Caki2 (cell line): Measurements from ENCODE around the gene CBFA2T3. TPM values are rescaled to one million over a fixed set of nuclear protein-coding genes. Genes with fewer than 3 reads are reported as not detected.

ENCODE experiments used
- DNase-seq: peaks from one replicate; pipeline ENCODE4 v3.0.0-alpha.2; 2015; ENCODE audit warnings: low read depth
- in situ Hi-C: cut with HindIII; loops from 2 replicates; pipeline ENCODE4 v1.10.0; 2016; ENCODE audit warnings: low sequenced_read_pairs, low pct_unique_long_range_greater_than_20kb, mixed read lengths
- total RNA-seq: library from RNA; depleted of rRNA; stranded (reverse); fragments of >200 nt; shearing (Covaris generic); gene quantifications from 2 replicates; pipeline ENCODE4 v1.2.3, GENCODE V29; 2014; ENCODE audit warnings: low replicate concordance

Gene CBFA2T3
- total RNA-seq, 1 experiment from 2014 or later = 0.27 TPM

DNA sequence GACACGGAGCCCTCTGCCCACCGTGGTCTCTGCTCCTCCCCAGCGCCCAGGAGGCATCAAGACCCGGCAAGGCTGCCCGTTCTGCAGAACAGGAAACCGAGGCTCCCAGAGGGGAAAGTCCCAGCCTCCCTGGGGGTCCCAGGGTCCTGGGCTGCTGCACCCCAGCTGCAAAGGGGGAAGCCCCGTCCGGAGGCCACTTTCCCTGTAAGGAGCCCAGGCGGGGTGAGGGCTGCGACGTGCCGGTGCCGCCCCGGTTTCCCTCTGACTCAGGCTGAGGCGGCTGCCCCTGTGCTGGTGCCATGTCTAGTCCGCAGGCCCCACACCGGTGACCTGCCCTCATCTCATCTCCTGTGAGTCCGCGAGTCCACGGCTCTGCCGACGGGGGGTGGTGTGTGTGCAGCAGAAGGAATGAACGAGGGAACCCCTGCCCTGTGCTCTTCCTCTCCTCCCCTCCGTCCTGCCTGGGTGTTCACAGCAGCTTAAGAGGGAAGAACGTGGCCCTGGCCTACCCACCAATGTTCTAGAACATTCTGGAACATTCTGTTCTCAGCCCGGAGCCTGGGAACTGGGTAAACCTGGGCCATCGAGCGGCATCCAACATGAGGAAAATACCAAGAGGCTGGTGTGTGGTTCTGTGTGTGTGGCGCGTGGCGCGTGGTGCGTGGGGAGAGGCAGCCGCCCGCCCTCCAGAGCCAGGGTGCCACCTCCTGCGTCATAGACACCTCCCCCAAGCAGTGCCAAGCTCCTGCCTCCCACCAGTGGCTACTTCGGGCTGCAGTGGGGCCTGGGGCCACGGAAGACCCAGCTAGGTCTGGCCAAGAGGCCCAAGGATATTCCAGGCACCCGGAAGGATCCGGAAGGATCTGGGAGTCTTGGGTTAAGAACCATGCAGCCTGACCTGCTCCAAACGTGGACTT is 7.0 kb upstream of the CBFA2T3 start:
- DNase-seq = no peak
- in situ Hi-C loops = no loop called here

DNA sequence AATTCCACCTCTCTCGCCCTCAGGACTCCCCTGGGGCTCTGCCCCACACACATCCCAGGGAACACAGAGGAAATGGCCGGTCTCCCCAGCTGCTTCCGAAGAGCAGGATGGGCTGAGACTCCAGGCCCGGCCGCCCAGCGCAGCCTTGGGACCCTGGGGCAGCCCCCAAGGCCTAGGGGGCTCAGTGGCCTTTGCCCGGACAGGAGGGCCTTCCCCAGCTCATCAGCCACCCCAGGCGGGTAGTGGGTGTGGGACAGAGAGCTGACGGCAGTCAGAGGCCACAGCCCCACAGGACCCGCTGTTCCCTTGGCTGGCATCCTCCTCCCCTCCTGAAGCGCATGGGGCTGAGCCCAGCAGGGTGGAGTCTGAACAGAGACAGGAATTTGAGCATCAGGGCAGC is 6.2 kb upstream of the CBFA2T3 start:
- in situ Hi-C loops = no loop called here
- DNase-seq = no peak

DNA sequence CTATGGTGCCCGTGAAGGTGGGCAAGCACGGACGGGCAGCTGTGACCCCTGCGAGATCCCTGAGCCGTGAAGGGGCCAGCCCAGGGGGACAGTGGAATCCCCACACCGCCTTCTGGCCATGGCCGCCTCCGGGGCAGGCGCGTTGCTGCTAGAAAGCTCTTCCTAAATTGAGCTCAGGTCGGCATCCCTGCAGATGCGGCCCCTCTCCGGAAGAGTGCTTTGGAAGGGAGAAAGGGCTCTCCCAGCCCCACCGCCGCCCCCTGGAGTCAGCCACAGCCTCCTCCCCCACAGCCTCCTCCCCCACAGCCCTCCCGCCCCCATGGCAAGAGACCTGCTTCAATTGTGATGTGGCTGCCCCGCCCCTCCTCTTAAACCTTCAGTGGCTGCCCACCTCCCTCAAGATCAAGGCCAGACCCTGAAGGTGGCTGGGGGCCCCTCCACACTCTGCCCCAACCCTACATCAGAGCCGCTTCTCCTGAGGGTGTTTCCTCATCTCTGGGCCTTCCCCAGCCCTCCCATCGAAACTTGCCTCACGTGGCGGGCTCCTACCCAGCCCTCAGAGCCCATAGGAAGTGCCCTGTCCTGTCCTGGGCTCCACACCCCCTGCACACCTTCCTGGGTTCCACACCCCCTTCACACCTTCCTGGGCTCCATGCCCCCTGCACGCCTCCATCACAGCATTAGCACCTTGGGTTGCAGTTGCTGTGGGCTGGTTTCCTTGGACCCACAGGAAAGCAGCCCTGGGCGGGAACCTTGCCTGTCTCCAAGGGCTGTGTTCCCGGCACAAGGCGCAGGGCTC is 5.5 kb upstream of the CBFA2T3 start:
- DNase-seq = no peak
- in situ Hi-C loops = no loop called here

DNA sequence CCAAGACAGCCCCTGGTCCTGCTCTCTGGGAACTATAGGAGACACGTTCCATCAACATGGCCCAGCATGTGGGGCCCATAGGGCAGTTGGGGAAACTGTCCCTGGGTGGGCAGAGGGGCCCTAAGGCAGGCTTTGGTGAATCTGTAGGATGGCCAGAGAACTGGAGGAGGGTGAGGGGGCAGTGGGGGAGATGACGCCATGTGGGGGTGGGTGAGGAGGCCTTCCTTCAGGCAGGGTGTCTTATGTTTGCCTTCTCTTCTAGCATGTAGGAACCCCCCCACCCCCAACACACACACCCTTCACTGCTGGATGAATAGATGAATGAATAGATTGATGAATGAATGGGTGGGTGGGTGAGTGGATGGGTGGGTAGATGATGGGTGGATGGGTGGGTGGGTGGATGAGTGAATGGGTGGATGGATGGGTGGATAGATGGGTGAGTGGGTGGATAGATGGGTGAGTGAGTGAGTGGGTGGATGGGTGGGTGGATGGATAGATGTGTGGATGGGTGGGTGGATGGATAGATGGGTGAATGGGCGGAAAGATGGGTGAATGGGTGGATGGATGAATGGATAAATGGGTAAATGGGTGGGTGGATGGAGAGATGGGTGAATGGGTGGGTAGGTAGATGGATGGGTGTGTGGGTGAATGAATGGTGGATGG is 2.5 kb upstream of the CBFA2T3 start:
- in situ Hi-C loops = no loop called here
- DNase-seq = no peak

DNA sequence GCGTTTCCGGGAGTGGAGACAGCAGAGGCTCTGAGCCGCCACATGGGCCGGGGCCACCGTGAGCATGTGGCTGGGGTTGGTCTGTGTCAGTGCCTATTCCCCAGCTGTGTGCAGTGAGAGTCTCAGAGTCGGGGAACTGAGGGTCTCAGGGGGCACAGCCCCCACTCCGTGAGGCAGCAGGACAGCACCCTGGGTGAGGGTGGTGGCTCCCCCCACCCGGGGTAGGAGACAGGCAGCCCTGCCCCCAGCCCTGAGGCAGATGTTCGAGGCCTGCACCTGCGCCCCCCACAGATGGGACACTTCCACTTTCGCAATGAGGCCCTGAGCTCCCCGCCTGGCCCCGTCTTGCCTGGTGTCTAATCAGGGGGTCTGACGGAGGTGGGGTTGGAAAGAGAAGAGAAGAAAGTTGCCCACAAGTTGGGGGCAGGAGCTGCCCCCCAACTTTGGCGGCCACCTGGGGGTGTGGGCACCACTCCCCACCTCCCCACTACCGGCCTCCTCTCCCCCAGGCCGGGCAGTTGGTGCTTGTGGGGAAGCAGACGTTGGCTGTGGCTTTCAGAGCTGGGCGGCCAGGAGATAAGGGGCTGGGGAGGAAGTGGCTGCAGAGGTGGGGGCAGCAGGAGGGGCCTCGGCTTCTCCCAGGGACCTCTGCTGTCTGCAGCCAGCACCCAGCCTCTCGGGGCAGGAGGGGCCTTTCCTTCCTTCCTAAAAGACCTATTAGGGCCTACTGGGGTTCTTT is 1.8 kb upstream of the CBFA2T3 start:
- DNase-seq = no peak
- in situ Hi-C loops = no loop called here

DNA sequence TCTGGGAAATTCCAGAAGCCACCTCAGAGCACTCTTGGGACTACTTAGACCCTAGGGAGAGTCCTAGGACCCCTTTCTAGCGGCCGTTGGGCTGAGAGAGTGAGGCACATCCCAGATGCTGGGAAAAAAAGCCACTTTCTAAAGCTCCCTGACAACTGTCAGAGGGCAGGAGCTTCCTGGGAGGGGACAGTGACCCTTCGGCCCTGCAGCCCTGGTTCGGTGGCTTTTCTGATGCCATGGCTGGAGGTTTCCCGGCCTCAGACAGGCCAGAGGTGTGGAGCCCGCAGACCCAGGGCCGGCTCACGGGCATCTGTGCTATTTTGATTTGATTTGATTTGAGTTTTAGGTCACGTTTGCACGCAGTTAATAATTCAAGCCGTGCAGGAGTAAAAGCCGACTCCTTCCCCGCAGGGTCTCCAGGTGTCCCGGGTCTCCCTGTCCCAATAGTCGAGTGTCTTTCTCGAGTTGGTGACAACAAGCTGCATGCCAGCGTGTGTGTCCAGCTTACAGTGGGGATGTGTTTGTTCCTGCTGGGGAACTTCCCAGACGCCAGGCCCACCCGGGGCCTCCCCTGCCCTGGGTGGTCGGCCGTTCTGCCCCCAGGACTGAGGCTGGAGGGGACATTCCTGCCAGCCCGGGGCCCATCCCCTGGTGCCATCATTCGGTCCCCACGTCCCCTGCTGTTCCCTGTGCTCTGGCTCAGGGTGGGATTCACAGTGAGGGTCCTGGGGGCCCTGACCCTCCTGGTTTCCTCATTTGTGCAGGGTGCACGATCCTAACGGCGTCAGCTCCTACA is 1.0 kb upstream of the CBFA2T3 start:
- DNase-seq = no peak
- in situ Hi-C loops = no loop called here

DNA sequence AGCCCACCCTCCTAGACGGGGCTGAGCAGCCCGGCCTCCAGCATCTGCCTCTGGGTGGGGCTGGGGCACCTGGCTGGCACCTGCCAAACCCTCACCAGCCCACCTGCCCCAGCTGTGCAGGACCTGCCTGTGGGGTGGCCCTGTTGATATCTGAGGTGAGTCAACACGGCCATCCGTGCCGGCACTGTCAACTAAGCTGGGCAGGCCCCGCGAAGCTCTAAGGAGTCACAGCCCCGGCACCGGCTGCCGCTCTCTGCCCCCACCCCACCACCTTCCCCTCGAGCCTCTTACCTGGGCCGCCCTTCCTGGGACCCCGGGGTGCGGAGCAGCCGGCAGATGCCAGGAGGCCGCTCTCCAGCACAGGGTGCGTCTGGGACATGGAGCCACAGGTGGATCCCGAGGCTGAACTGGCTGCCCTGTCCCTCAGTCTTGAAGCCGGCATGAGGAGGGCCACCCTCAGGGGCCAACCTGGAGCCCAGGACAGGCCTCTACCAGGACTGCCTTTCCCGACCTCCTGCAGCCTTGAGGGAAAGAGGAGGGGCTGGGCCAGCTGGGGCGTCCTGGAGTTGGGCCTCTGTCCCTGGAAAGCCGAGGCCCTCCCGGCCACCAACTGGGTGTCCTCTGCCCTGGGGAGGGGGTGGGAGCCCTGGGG is 515 bp downstream of the CBFA2T3 start:
- in situ Hi-C loops = no loop called here
- no peak for DNase-seq

DNA sequence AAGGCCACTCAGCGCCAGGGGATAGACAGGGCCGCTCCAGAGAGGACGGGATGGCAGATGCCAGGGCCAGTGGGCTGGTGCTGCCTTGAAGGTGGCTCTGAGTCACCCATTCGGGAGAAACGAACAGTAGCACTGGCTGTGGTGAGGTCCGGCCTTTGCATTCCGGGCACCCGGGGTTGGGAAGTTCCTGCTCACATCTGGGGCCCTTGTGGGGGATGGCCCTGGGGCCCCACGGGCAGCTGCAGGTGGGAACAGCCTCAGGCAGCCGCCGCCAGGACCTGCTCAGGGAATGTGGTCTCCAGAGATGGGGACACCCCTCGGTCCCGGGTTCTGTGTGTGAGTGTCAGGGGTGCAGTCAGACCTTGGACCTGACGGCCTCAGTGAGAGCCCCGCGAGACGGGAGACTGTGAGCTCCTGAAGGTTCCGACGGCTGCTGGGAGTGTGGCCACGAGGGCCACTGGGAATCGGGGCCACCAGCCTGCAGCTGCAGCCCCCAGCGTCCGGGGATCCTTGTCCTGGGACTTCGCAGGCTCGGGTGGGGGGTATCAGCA is 1.4 kb downstream of the CBFA2T3 start:
- in situ Hi-C loops = no loop called here
- no peak for DNase-seq

DNA sequence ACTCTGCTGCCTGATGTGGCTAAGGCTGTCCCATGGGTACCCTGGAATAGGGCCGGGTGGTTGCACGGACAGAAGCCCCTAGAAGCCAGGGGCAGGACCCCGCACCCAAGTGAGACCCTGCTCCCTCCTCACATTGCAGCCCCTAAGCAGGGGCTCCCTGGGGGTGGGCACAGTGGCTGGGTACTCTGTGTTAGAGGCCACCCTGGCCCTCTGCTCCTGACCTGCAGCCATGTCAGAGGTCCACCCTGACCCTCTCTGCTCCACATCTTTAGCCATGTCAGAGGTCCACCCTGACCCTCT is 2.1 kb downstream of the CBFA2T3 start:
- no peak for DNase-seq
- in situ Hi-C loops = no loop called here

DNA sequence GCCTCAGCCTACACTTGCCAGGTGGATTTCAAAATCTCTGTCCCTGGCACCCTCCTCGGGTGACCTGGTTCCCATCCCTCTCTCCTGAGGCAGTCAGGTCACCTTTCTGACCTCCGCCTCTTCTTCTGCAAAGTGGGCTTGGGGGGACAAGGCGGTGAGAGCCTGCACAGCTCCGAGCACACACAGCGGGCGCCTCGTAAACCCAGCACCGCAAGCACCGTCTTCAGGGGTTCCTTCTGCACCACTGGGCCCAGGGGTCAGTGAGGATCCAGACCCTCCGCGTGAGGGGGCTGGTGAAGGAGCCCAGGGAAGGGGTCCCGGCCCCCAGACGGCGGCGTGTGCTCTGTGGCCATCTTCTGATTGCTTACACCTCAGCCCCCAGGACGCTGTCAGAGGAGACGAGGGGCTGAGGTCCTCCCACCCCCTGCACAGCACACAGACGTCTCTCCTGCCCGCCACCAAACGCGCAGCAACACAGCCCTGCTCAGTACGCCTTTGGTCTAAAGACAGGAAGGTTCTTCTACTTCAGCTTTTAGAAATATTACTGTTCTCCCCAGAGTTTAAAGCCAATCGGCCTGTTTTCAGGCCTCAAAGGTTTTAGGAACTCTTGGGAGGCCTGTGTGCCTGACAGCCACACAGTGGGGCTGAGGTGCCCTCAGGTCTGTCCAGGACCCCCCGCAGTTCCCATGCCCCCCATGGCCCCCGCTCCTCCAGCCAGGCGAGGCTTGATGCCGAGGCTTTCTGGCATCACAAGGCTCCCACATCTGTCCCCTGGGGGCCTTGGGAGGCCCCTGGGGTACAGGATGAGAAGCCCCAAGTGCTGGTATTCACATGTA is 2.7 kb downstream of the CBFA2T3 start:
- in situ Hi-C loops = no loop called here
- no peak for DNase-seq

DNA sequence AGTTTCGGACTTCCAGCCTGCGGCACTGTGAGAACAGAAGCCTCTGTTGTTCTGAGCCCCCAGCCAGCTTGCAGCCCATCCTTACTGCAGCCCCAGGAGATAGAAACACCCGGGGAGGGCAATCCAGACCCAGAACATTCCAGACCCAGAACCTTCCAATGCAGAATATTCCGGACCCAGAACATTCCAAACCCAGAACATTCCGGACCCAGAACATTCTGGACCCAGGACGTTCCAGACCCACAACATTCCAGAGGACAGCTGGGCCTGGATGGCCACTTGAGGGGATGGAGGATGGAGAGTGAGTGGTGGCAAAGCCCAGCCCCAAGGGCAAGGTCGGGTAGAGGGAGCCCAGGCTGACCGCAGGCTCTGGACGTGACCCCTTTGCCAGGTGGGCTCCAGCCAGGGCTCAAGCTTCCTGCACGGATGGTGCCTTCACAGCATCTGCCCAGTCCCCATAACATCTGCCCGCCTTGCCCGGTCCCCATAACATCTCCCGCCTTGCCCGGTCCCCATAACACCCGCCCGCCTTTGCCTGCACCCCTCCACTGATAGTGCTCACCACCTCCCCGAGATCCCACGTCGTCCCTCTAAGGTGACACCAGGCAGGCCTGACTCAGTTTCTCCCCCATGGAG is 3.5 kb downstream of the CBFA2T3 start:
- in situ Hi-C loops = no loop called here
- no peak for DNase-seq

DNA sequence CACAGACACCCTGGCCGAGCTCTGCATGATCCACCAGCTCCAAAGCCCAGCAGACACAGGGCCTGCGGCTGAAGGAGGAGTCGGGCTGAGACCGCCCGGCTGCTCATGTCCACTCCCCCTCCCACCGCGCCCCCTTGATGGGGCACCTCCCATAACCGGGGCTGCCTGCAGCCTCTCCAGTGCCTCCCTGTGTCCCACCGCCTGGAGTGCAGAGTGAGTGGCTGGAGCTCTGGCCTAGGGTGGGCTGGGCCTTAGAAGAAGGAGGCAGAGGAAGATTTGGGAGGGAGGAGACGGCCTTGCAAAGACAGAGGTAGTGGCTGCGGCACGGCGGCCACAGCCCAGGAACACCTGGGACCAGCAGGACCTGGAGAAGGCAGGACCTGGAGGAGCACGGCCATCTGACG is 4.0 kb downstream of the CBFA2T3 start:
- DNase-seq = no peak
- in situ Hi-C loops = no loop called here

DNA sequence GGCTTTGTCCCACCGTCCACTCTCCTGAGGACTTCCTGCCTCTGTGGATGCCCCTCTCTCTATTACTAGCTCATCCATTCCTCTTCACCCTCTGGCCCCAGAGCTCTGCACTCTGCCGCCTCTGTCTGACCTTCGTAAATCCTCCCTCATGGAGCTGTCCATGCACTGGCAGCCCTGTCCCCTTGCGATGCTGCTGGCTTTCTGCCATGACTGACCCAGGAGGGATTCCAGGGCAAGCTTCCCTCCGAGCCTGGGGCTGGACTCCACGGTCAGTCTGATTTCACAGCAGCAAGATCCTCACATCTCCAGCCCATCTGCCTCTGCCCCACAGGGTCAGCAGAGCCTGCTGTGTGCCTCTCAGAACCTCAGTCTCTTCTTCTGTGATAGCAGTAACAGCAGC is 4.7 kb downstream of the CBFA2T3 start:
- in situ Hi-C loops = no loop called here
- DNase-seq = no peak

DNA sequence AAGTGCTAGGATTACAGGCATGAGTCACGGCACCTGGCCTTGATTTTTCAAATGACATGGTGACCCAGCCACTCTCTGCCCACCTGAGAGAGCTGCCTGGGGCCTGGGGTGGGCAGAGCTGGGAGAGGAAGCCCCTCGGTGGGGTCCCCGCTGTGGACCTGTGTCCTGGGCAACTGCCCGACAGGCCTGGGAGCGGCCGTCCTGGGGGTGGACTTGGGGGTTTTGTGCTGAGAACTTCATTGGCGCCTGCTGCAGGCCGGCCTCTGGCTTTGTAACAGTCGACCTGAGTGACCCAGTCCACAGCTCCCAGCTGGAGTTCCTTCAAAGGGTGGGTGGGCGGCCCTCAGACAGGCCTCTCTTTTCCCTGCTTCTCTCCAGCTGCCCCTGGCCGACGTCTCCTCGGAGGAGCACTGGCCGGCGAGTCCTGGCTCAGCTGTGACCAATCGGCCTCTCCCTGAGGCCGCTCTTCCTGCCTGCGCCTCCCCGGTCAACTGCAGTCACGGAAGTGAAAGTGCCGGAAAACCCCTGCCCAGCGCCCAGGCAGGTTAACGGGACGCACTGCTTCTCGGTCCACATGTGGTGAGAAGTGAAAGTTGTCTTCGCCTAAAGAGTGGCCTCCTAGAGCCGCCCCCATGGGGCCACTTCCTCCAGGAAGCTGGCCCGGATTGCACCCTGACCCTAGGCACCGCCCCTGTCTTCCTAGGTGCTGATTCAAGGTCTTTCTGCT is 5.5 kb downstream of the CBFA2T3 start:
- in situ Hi-C loops = no loop called here
- DNase-seq = no peak

DNA sequence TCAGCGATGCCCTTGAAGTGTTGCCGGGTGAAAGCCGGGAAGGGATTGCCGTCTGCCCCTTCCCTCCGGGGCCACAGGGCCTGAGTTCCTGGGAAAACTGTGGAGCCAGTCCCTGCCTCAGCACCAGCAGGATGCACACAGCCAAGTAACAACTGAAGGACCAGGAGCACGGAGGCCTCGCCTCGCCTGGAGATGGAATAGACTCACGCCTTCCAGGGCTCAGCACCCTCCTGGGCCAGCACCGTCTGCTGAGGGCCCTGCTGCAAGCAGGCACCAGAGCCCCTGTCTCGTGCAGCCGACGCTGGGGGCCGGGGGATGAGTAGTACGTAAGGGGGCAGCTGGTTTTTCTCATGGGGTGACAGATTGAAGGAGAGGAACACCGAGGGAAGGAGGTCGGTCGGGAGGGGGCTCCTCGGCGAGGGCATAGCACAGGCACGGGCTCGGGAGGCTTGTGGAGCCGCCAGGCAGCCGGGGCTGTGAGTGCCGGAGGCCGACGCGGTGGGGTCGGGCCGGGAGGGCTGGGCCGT is 6.4 kb downstream of the CBFA2T3 start:
- in situ Hi-C loops = no loop called here
- DNase-seq = no peak
